ENCODE data around the gene LRRIQ3.

DNA sequence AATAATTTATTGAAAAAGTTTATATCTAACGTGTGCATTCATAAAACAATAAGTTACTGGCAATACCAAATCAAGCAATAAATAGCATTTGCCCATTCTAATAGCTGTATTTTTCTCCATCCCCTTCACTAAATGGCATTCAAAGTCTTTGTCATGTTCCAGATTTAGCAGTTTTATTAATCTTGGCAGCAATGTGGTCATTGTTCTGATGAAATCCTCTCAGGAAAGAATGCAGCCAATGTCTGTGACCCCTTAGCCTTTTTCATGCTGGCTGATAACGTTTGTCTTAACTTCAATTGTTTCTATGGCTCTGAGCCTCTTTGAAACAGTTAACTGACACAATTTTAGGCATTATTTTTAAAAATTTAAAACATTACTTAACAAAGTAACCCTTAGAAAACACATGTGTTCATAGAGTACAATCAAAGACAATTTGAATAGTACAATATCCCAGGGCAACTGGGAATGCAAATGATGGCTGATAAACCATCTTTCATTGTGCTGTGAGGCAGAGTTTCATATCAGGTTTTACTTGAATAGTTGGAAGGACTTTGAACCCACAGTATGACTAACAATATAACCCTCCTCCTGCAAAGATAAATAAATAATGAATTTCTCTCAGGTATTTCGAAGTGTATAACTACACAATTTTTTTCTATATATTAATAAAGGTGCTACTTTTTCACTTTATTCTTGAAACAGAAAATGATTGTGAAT is 217.5 kb downstream of the LRRIQ3 start:
- TF ChIP-seq, protein P1, sequence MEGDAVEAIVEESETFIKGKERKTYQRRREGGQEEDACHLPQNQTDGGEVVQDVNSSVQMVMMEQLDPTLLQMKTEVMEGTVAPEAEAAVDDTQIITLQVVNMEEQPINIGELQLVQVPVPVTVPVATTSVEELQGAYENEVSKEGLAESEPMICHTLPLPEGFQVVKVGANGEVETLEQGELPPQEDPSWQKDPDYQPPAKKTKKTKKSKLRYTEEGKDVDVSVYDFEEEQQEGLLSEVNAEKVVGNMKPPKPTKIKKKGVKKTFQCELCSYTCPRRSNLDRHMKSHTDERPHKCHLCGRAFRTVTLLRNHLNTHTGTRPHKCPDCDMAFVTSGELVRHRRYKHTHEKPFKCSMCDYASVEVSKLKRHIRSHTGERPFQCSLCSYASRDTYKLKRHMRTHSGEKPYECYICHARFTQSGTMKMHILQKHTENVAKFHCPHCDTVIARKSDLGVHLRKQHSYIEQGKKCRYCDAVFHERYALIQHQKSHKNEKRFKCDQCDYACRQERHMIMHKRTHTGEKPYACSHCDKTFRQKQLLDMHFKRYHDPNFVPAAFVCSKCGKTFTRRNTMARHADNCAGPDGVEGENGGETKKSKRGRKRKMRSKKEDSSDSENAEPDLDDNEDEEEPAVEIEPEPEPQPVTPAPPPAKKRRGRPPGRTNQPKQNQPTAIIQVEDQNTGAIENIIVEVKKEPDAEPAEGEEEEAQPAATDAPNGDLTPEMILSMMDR (IDR thresholded peaks at IDR 0.05; ENCODE audit: low read length): no peak
- no peak for TF ChIP-seq EZH2phosphoT487 (IDR thresholded peaks at IDR 0.05; ENCODE audit: low read length)

All from MM.1S (cell line).